Epithelial cell of prostate (primary cell): Measurements from ENCODE around the gene ANKRD53.
"Not testable (repeated sequence)": the region's sequence is repeated elsewhere in the genome, so short reads cannot be mapped to it uniquely, and the experiment has no call there.

ENCODE experiments used
- DNase-seq: peaks from one replicate; pipeline ENCODE4 v3.0.0-alpha.2; 2011; ENCODE audit warnings: low read depth, low spot score
- H3K27ac ChIP-seq: fragments of 450-650 bp; 2 replicates; pipeline ENCODE4 v1.5.1; 2017; ENCODE audit warnings: mild to moderate bottlenecking

ANKRD53 gene

DNA sequence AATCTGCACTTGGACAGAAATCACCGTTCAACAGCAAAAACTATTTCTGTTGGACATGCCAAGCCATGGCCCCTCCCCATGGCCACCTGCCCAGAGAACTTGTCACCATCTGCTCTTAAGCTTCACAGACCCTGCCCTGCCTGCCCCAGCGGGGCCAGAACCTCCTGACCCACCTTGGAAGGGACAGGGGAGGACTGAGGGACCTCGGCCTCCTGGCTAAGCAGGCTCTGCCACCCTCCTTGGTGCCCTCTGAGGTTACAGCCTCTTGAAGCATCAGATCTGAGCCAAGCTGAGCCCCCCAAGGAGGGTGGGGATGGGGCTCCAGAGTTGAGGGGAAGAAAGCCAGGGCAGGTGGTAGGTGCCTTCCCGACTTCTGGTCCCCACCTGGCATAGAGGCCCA, 9.7 kb downstream of the ANKRD53 start:
- no peak for DNase-seq
- H3K27ac ChIP-seq: no peak overlapping the region

- DNase-seq: no peak
- H3K27ac ChIP-seq: no peak overlapping the region
Measured at GRCh38 chr2:70988726-70989648, 10.6 kb downstream of the ANKRD53 start.

DNA sequence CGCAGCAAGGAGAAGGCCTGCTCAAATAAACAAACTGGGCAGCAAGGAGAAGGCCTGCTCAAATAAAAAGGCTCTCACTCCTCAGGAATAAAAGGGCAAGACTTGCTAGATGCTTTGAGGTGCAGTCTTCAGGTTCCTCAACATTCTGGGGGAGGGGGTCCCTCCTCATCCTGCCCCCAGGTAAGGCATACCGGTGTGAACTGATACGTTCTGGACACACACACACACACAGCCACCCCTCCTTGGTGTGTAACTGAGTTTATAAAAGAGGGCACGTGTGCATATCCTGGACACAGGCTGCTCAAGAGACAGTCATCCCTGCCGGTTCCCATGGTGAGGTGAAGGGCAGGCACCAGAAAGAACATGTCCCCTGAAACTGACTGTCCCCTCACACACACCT, 11.8 kb downstream of the ANKRD53 start:
- no peak for DNase-seq
- H3K27ac ChIP-seq: no peak overlapping the region

DNA sequence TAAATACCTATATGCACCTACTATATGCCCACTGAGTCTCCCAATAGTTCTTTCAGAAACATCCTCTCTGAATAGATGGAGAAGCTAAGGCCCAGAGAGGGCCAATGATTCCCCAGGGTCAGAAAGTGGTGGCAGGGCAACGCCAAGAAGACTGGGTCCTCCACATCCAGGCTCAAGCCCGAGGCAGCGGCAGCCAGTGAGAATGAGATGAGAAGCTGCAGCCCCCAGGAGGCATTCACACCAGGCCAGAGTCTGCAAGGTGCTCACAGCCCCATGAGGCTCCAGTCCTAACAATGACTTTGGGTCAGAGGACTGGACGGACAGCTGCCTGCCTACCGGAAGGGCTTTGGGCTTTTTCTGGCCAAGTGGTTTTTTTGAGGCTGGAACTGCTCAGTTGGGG, 12.7 kb downstream of the ANKRD53 start:
- H3K27ac ChIP-seq: no peak overlapping the region
- DNase-seq: no peak

- DNase-seq: no peak
- no peak overlapping the region for H3K27ac ChIP-seq
Measured at GRCh38 chr2:70991742-70992141, 13.3 kb downstream of the ANKRD53 start.

DNA sequence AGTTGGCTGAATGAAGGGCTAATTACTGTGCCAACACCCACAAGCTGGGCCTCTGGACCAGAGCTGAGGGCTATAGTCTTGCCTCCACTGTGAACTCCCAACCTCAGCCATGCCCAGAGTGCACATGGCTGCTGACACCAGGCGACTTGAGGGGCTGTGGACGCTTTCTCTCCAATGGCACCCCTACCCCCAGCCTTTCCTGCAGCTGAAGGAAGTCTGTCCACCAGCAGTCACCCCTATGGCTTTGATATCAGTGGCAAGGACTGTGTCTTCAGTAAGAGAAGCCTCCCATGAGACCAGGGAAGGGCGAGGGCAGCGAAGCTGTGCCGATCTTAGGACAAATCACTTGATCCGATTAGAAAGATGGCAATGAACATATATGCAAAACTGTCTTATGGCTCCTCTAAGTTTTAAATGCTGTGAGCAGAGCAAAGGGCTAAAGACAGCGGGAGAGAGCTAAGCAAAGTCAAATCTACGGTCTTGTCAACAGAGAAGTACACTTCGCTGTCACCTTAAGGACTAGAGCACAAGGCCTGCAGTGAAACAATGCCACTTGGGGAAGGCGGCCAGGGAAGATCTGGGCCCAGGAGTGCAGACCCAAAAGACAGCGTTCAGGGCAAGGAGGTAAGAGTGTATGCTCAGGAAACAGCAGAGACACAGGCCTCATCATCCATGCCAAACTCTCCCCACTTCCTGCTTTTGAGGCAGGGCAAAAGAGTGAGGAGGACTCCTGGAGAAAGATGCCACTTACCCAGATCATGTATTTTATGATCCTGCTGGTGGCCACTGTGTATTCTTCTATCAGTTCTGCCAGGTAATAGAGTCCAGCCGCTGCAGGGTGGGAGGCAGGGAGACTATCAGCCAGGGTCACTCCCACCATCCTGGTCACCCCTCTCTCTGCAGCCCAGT, 14.8 kb downstream of the ANKRD53 start:
- H3K27ac ChIP-seq: no peak overlapping the region
- no peak for DNase-seq

- no peak overlapping the region for H3K27ac ChIP-seq
- DNase-seq: no peak
Measured at GRCh38 chr2:70994009-70994698, 15.7 kb downstream of the ANKRD53 start.

- DNase-seq: peak; percentile 24
- no peak within 1 kb of the TSS for H3K27ac ChIP-seq
Measured at GRCh38 chr2:70994699-70995425, 16.4 kb downstream of the ANKRD53 start, which contains the start of gene TEX261. TSS of gene TEX261 (minus strand) at chr2:70994873. CDS start at chr2:70994757, 116 bp downstream.

DNA sequence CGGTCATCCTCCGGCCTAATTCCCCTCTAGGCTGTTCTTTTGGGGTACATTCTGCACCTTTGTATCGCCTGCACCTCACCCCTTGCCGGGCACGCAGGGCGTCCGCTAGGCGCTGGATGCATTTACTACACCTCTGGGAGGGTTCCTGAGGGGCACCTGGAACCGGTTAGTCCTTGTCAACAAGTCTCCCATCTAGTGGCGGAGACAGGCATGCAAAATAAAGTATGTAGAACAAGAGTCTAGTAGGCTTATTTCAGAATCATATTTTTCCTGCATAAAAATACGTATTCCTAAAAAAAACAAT, 16.9 kb downstream of the ANKRD53 start:
- DNase-seq: no peak
- no peak overlapping the region for H3K27ac ChIP-seq

- not testable (repeated sequence) for H3K27ac ChIP-seq, DNase-seq
Measured at GRCh38 chr2:70998885-70999284, 20.5 kb downstream of the ANKRD53 start.

DNA sequence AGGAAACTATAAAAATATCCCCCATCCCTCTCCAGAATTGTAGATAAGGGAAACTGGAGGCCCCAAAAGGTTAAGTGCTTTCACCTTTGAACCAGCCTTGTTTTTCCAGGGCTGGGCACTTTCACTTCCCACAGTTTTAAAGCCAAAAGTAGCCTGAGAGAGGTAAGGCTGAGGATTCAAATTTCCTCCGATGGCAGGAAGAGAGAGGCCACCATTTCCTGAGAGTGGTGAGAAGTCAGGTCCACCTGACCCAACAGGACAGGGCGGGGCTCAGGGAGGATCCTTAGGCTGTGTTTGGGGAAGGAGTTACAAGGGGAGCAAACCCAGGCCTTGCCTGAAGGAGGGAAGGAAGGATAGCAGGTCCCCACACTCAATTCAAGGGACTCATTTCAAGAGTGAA, 20.9 kb downstream of the ANKRD53 start:
- H3K27ac ChIP-seq: no peak overlapping the region
- no peak for DNase-seq

DNA sequence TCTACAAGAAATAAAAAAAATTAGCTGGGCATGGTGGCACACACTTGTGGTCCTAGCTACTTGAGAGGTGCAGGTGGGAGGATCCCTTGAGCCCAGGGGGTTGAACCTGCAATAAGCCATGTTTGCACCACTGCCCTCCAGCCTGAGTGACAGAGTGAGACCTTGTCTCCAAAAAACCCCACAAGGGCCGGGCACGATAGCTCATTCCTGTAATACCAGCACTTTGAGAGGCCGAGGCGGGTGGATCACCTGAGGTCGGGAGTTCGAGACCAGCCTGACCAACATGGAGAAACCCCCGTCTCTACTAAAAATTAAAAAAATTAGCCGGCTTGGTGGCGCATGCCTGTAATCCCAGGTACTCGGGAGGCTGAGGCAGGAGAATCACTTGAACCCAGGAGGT, 21.5 kb downstream of the ANKRD53 start:
- DNase-seq, H3K27ac ChIP-seq: not testable (repeated sequence)

- no peak overlapping the region for H3K27ac ChIP-seq
- DNase-seq: no peak
Measured at GRCh38 chr2:71000780-71001591, 22.6 kb downstream of the ANKRD53 start.

DNA sequence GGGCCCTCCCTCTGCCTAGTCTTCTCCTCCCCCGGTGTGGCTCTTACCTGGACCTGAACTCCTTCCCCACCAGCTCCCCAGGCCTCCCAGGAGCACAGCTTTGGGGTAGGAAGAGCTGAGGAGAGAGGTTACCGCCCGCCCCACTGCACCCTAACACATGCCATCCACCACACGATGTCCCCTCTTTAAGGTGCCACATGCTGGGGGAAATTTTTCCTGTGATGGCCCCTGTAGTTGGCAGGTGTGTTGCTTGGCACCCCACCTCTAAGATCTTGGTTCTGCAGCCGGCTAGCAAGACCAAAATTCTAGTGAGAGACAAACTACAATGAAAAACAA, 23.1 kb downstream of the ANKRD53 start:
- DNase-seq: no peak
- no peak overlapping the region for H3K27ac ChIP-seq

GRCh38 chr2:71001981-71002570, 23.6 kb downstream of the ANKRD53 start:
- no peak overlapping the region for H3K27ac ChIP-seq
- DNase-seq: no peak

DNA sequence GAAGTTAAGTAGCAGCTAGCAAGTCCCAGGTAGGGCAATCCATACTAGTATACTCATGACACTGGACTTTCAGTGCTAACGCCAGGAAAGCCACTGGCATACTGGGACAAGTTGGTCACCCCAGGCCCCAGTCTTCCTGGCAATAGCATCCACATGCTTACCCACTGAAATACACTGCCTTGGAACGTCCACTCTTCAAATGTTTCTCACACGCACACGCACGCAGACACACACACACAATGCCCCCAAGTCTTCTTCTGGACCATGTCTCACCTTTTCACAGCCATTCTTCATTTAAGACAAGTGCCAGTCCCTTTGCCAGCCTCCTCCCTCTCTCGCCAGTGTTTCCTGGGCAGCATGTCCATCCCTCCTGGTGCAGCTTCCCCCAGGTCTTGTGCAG, 25.0 kb downstream of the ANKRD53 start:
- DNase-seq: no peak
- H3K27ac ChIP-seq: no peak overlapping the region

- DNase-seq: no peak
- no peak overlapping the region for H3K27ac ChIP-seq
Measured at GRCh38 chr2:71003966-71004755, 25.7 kb downstream of the ANKRD53 start.

- no peak for DNase-seq
- no peak overlapping the region for H3K27ac ChIP-seq
Measured at GRCh38 chr2:71004857-71005256, 26.4 kb downstream of the ANKRD53 start.
